Gastrocnemius medialis (tissue), 4 donors: Measurements from ENCODE around the gene NVL.

Experiments used
- POLR2A ChIP-seq, 2 donors: fragments of 450-650 bp; IDR thresholded peaks; one replicate each; pipeline ENCODE4 v1.6.1; 2017; ENCODE audit warnings: antibody characterized with exemption in 2 of 2, mild to moderate bottlenecking in 2 of 2, moderate library complexity in 2 of 2
- TF ChIP-seq, protein P1 (sequence below), 5 experiments: fragments of 450-650 bp in 3 of 5; fragments of 200-600 bp in 2 of 5; sonication (generic) in 2 of 5; IDR thresholded peaks in 4 of 5; conservative IDR thresholded peaks in 1 of 5; 1 replicate in 4 of 5; 2 replicates in 1 of 5; pipeline ENCODE4 v1.5.1; 2016 to 2019; ENCODE audit warnings: antibody characterized with exemption in 5 of 5, mild to moderate bottlenecking in 3 of 5, moderate library complexity in 3 of 5

DNA sequence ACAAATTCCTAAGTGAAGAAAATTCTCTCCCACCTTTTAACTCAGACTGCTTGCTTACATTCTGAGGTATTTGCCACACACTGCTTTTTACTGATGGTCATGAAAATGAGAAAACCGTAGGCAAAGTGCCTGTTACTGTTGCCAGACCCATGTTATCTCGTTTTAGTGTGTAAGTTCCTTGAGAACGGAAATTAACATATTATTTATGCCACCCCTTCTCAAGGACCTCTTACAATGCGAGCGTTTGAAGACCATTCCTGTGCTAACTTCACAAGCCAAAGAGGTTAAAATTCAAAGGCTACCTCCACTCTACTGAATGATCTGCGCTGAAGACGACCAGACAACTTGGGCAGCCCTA lies 509 bp downstream of the NVL start:
- no peak for TF ChIP-seq POLR2A (IDR thresholded peaks at IDR 0.05)
- TF ChIP-seq, protein P1, sequence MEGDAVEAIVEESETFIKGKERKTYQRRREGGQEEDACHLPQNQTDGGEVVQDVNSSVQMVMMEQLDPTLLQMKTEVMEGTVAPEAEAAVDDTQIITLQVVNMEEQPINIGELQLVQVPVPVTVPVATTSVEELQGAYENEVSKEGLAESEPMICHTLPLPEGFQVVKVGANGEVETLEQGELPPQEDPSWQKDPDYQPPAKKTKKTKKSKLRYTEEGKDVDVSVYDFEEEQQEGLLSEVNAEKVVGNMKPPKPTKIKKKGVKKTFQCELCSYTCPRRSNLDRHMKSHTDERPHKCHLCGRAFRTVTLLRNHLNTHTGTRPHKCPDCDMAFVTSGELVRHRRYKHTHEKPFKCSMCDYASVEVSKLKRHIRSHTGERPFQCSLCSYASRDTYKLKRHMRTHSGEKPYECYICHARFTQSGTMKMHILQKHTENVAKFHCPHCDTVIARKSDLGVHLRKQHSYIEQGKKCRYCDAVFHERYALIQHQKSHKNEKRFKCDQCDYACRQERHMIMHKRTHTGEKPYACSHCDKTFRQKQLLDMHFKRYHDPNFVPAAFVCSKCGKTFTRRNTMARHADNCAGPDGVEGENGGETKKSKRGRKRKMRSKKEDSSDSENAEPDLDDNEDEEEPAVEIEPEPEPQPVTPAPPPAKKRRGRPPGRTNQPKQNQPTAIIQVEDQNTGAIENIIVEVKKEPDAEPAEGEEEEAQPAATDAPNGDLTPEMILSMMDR (IDR thresholded peaks at IDR 0.05 in 4 of 5, conservative IDR thresholded peaks at IDR 0.05 in 1 of 5), result no peak
